Body of pancreas (tissue), 4 donors: Measurements from ENCODE around the gene KLHL22.

Experiments used
- POLR2A ChIP-seq, 3 donors: fragments of 450-650 bp; IDR thresholded peaks; one replicate each; pipeline ENCODE4 v1.6.1; 2016; ENCODE audit warnings: antibody characterized with exemption in 3 of 3, mild to moderate bottlenecking in 2 of 3
- TF ChIP-seq, protein P1 (sequence below), 7 experiments: fragments of 450-650 bp in 4 of 7; fragments of 200-600 bp in 3 of 7; sonication (generic) in 3 of 7; IDR thresholded peaks; one replicate each; pipeline ENCODE4 v1.5.1; 2016 to 2019; ENCODE audit warnings: antibody characterized with exemption in 7 of 7

DNA sequence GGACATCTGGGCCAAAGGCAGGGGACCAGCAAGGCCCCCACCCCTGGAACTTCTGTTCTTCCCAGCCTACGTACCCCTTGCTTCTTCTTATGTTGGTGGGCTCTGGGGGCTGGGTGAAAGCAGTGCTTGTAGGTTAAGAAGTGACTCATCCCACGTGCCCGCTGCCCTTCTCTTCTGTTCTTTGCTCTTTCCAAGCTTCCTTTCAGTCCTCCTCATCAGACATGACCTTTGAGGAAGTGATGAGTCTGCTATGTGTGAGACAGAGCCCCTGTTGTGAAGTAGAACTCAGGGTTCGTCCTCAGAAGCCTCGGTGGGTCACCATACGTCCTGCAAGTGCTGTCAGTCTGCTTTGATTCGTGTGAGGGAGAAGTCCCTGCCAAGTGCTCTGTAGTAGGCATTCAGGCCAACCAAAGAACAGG is 24.5 kb upstream of the KLHL22 start:
- TF ChIP-seq, protein P1, sequence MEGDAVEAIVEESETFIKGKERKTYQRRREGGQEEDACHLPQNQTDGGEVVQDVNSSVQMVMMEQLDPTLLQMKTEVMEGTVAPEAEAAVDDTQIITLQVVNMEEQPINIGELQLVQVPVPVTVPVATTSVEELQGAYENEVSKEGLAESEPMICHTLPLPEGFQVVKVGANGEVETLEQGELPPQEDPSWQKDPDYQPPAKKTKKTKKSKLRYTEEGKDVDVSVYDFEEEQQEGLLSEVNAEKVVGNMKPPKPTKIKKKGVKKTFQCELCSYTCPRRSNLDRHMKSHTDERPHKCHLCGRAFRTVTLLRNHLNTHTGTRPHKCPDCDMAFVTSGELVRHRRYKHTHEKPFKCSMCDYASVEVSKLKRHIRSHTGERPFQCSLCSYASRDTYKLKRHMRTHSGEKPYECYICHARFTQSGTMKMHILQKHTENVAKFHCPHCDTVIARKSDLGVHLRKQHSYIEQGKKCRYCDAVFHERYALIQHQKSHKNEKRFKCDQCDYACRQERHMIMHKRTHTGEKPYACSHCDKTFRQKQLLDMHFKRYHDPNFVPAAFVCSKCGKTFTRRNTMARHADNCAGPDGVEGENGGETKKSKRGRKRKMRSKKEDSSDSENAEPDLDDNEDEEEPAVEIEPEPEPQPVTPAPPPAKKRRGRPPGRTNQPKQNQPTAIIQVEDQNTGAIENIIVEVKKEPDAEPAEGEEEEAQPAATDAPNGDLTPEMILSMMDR (IDR thresholded peaks at IDR 0.05): no peak
- TF ChIP-seq POLR2A (IDR thresholded peaks at IDR 0.05): no peak
